GM19025 (cell line): ENCODE results near the gene DMWD.
"Not testable (repeated sequence)": the region's sequence is repeated elsewhere in the genome, so short reads cannot be mapped to it uniquely, and the experiment has no call there.

ENCODE experiments used
- ATAC-seq: cut with Tn5 transposase; IDR thresholded peaks from one replicate; pipeline ENCODE4 v1.9.1; 2021; ENCODE audit warnings: mild to moderate bottlenecking, low read depth, moderate library complexity; ENCODE audit not compliant: unreplicated experiment

The DMWD gene

DNA sequence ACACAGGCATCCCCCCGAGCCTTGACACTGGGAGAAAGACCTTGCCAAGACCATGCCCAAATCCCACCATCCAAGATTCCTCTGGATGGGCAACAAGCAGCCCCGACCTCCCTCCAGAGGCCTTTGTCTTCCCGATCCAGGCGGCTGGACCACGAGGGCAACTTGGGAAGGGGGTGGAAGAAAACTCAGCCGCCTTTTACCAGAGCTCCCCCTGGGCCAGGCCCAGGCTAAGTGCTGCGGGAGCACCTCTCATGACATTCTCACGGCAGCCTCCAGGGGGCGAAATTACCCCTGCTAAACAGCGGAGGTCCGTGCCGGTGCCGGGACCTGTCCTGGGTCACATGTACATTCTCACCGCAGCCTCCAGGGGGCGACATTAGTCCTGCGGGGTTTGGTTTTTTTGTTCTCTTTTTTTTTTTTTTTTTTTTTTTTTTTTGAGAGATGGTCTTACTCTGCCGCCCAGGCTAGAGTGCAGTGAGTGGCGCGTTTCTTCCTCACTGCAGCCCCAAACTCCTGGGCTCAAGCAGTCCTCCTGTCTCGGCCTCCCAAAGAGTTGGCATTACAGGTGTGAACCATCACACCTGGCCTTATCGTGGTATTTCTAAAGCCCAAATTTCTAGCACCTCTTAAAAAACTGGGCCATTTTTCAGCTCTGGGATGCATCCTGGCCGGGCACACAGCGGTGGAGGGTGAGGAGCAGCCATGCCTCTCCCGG is 24.5 kb upstream of the DMWD start:
- peak; percentile 71 for ATAC-seq

- ATAC-seq = no peak
Observed at GRCh38 chr19:45816236-45817009, 23.8 kb upstream of the DMWD start.

DNA sequence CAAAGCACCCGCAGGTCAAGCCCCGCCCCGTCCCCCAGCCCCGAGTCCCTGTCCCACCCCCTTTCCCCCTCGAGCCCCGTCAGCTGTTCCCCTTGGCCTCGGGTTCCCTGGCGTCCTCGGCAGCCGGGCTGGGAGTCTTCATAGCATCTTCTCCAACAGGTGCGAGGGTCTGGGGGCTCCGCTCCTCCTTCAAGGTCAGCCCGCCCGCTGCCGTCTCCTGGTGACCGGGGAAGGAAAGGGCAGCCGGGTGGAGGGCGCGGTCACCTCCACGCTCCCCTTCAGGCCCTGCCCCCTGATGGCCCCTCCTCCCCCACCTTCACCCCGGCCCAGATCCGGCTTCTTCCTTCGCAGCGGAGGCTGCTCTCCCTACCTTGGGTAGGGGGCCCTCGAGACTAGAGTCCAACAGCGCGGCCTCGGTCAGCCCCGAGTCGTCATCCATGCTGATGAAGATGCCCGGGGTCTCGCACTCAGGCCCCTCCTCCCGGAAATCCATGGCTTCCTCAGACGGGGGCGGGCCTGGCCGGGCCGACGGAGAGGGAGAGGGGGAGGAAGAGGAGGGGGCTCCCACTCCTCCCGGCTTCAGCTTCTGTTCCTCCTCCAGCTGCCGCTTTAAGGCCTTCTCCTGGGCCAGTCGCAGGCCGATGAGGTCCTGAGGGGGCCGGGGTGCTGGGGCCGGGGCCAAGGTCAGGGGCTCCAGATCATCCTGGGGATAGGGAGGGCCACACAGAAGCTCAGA is 23.0 kb upstream of the DMWD start:
- no peak for ATAC-seq

DNA sequence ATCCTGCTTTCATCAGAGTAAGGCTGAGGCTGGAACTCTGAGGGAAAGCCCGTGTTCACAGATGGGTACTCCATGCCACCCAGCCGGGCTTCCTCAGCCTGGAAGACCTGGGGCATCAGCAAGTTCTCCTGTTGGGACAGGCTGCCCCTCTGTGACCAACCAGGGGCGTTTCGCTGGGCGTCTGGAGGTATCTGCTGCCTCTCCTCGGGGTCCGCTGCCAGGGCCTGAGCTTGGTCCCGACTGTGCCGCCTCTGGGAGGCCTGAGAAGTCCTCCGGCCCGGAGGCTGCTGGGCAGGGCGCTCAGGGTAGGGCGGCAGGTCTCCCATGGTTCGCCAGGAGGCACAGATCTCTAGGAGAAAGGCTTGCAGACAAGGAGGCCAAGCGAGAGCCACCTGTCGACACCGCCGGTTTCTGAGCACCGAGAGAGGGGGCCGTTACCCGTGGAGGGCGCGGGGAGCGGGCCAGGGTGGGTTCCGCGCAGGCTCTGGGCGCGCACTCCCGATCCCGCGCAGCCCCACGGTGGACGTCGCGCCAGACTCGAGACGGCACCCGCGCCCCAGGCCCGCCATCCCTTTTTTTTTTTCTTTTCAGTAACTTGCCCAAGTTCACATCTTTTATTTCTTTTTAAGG is 22.3 kb upstream of the DMWD start, which contains the start of gene RSPH6A:
Gene RSPH6A (minus strand): TSS at position 458 of the 630 bp plus-strand sequence. CDS start 132 bp downstream, at position 326.
- ATAC-seq = no peak

GRCh38 chr19:45814166-45814780 is 21.6 kb upstream of the DMWD start:
- no peak for ATAC-seq

DNA sequence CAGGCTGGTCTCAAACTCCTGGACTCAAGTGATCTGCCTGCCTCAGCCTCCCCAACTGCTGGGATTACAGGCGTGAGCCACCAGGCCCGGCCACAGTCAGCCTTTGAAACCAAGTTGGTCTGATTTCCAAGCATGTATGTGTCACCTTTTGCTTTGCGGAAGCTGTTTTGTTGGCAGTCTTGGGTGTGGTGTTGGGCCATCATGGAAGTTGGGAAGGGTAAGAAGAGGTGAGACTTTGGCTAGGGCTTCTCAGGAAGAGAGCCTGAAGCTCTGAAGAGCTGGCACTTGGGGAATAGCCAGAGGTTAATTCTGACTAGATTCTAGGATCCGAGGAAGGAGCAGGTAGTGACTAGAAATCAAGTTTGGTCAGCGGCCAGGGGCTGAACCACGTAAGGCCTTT is 19.7 kb upstream of the DMWD start:
- ATAC-seq = no peak

- no peak for ATAC-seq
Observed at GRCh38 chr19:45809643-45810159, 17.1 kb upstream of the DMWD start.

- no peak for ATAC-seq
Observed at GRCh38 chr19:45805719-45806118, 13.1 kb upstream of the DMWD start.

- no peak for ATAC-seq
Observed at GRCh38 chr19:45804959-45805230, 12.2 kb upstream of the DMWD start.

- no peak for ATAC-seq
Observed at GRCh38 chr19:45804140-45804958, 11.7 kb upstream of the DMWD start.

DNA sequence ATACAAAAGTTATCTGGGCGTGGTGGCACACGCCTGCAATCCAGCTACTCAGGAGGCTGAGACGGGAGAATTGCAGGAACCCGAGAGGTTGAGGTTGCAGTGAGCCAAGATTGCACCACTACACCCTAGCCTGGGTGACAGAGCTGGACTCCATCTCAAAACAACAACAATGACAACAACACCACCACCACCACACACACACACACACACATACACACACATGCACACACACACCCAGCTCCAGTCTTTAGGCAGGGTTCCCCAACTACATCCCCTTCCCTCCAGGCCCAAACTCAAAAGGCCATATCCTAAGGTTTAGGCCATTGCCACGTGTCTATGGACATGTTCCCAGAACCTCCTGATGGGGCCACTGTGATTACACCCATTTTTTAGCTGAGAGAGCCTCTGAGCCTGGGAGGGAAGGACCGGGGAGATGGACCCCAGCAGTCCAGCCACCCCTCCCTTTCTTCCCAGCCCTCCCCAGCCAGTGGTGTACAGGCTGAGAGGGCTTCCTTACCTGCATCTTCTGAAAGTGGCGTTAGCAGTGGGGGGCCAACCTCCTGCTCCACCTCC is 9.0 kb upstream of the DMWD start:
- no peak for ATAC-seq

GRCh38 chr19:45800070-45800553 is 7.5 kb upstream of the DMWD start:
- ATAC-seq = no peak

- not testable (repeated sequence) for ATAC-seq
Observed at GRCh38 chr19:45799541-45799940, 6.9 kb upstream of the DMWD start.

DNA sequence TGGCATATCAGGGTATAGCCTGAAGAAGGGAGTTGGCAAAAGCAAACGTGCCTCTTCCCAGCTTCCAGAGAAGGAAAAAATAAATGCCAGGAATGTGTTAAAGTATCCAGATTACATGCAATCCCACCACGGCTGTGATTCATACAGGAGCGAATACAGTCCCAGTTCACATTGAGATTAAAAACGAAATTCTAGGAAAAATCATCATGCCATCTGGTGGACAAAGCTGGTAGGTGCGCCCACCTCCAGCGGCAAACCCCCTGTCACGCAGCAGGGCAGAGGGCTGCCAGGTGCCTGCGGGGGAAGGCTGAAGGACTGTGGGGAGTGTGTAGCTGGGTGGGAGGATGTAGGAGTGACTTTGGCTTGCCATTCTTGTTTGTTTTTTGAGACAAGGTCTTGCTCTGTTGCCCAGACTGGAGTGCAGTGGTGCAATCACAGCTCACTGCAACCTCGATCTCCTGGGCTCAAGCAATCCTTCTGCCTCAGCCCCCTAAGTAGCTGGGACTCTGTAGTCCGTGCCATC is 6.4 kb upstream of the DMWD start:
- ATAC-seq = no peak

GRCh38 chr19:45794627-45795026 is 2.0 kb upstream of the DMWD start:
- no peak for ATAC-seq

DNA sequence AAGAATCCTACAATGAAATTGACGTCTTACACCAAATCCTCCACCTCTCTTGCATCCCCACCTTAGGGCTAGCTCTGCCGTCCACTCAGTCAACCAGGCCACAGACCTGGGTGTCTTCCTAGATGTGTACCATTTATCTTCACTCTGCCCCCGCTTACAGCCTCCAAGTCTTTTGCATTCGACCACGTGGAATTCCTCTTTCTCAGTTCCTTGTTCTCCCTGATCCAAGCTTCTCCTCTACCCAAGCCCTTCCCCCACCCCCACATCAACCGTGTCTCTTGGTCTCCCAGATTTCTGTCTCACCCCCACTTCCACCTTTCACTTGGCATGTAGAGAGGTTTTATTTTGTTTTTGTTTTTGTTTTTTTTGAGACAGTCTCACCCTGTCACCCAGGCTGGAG is 1.2 kb upstream of the DMWD start:
- ATAC-seq = no peak

DNA sequence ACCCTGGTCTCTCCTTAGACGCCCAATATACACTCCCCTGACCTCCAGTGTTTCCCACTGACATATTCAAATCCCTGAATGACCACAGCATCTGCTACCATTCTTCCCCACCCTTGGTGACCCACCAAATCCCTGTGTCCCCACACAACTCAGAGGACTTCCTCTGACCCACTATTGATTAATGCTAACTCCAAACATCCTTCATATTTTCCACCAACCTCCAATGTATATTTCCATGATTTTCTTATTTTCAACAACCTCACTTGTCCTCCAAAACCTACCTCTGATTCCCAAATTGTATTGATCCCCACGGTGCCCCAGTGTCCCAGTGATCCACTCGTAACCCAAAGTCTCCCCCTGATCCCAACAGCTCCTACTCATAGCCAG is 526 bp upstream of the DMWD start:
- no peak for ATAC-seq

DNA sequence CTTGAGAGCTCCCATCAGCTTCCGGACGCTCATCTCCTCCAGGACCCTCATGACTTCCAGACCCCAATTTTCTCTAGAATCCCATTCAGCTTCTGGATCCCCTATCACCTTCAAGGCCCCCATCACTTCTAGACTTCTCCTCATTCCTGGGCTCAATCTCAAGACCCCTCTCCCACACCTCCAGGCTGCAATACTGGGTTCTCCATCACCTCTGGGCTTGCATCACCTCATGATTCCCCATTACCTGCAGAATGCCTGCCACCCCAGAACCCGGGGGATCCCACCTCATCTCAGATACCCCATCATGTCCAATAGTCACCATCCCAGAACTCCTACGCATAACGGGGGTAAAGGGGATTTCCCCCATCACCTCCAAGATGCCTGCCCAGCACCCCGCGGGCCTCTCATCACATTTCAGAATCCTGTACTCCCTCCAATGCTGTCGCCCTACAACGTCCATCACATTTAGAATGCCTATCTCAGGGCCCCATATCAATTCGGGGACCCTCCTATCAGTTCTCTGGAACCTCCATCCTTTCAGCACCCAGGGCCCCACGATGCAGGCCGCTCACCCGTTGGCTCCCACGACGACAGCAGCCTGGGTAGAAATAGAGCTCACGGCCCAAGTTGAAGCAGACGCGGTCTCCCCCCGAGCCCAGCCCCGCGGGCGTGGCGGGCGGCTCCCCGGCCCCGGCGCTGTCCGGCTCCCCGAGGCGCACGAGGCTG is 738 bp downstream of the DMWD start:
- peak; percentile 15 for ATAC-seq
